K562 (cell line): ENCODE results near the gene HYI. TPM values are rescaled to one million over a fixed set of nuclear protein-coding genes. Genes with fewer than 3 reads are reported as not detected.
A peak's percentile ranks its signal among the peaks of the same experiment; 100 is the strongest.

Source experiments
- ATF3 ChIP-seq, 2 experiments: fragments of 450-650 bp in 1 of 2; sonication (generic) in 1 of 2; formaldehyde crosslinking in 1 of 2; IDR thresholded peaks in 1 of 2; conservative IDR thresholded peaks in 1 of 2; 2 replicates each; pipeline versions ENCODE4 v1.6.1 to v1.8.1; 2016 to 2023; ENCODE audit warnings: mild to moderate bottlenecking in 2 of 2, moderate library complexity in 2 of 2, inconsistent platforms in 1 of 2, missing genetic modification reagents in 1 of 2
- C11orf30 ChIP-seq: fragments of 450-650 bp; IDR thresholded peaks from 2 replicates; pipeline ENCODE4 v1.6.1; 2016; ENCODE audit warnings: low read depth, mild to moderate bottlenecking
- CBFA2T3 ChIP-seq: fragments of 450-650 bp; IDR thresholded peaks from 2 replicates; pipeline ENCODE4 v1.6.1; 2017
- CBX8 ChIP-seq: fragments of 200-600 bp; sonication (generic); IDR thresholded peaks from 2 replicates; pipeline ENCODE4 v1.6.1; 2012; ENCODE audit warnings: borderline replicate concordance, mixed run types, low read depth, mild to moderate bottlenecking, moderate library complexity, mixed read lengths, low read length, control low read depth, inconsistent platforms; ENCODE audit not compliant: poor library complexity, severe bottlenecking; ENCODE audit errors: extremely low read depth
- DIDO1 ChIP-seq: fragments of 450-650 bp; IDR thresholded peaks from 2 replicates; pipeline ENCODE4 v1.6.1; 2016; ENCODE audit warnings: low read depth, missing biosample characterization, missing genetic modification characterization
- ETS2 ChIP-seq: IDR thresholded peaks from 2 replicates; pipeline ENCODE4 v1.6.1; 2016; ENCODE audit warnings: borderline replicate concordance, missing genetic modification characterization, mild to moderate bottlenecking, moderate library complexity, missing compliant biosample characterization; ENCODE audit not compliant: poor library complexity, severe bottlenecking
- HDAC2 ChIP-seq: fragments of 450-650 bp; IDR thresholded peaks from 2 replicates; pipeline ENCODE4 v1.6.1; 2016; ENCODE audit warnings: mild to moderate bottlenecking
- HDAC3 ChIP-seq: fragments of 450-650 bp; IDR thresholded peaks from 2 replicates; pipeline ENCODE4 v1.6.1; 2018; ENCODE audit warnings: borderline replicate concordance, mild to moderate bottlenecking, moderate library complexity; ENCODE audit not compliant: partially characterized antibody
- HES1 ChIP-seq: fragments of 450-650 bp; IDR thresholded peaks from 2 replicates; pipeline ENCODE4 v1.6.1; 2016; ENCODE audit warnings: low read depth, mild to moderate bottlenecking, moderate library complexity
- ID3 ChIP-seq, 2 experiments: fragments of 250-450 bp in 1 of 2; fragments of 450-650 bp in 1 of 2; sonication (Bioruptor Pico) in 1 of 2; IDR thresholded peaks; 2 replicates each; pipeline versions ENCODE4 v1.6.1 to v1.8.0; 2016 to 2021; ENCODE audit warnings: mild to moderate bottlenecking in 2 of 2, moderate library complexity in 2 of 2, missing compliant biosample characterization in 1 of 2, missing genetic modification characterization in 1 of 2
- KDM1A ChIP-seq, 2 experiments: fragments of 450-650 bp; IDR thresholded peaks; 2 replicates each; pipeline ENCODE4 v1.6.1; 2016; ENCODE audit warnings: mild to moderate bottlenecking in 2 of 2
- KHSRP ChIP-seq: fragments of 450-650 bp; IDR thresholded peaks from 2 replicates; pipeline ENCODE4 v1.6.1; 2017
- MNT ChIP-seq, 2 experiments: fragments of 450-650 bp; conservative IDR thresholded peaks; 2 replicates each; pipeline ENCODE4 v1.6.1; 2017; ENCODE audit warnings: mild to moderate bottlenecking in 2 of 2, moderate library complexity in 2 of 2
- MTA1 ChIP-seq: fragments of 450-650 bp; IDR thresholded peaks from 2 replicates; pipeline ENCODE4 v1.6.1; 2017; ENCODE audit warnings: borderline replicate concordance
- PHB2 ChIP-seq: fragments of 450-650 bp; IDR thresholded peaks from 2 replicates; pipeline ENCODE4 v1.6.1; 2017; ENCODE audit warnings: low read depth
- PRPF4 ChIP-seq: fragments of 200-400 bp; formaldehyde crosslinking; IDR thresholded peaks from one replicate; pipeline ENCODE4 v1.6.1; 2017; ENCODE audit warnings: low read length, low read depth, mild to moderate bottlenecking; ENCODE audit not compliant: insufficient read depth, poor library complexity, severe bottlenecking
- RBM25 ChIP-seq: fragments of 200-400 bp; formaldehyde crosslinking; IDR thresholded peaks from 2 replicates; pipeline ENCODE4 v1.6.1; 2018; ENCODE audit warnings: low read length, low read depth, moderate library complexity; ENCODE audit not compliant: severe bottlenecking
- SMARCA4 ChIP-seq: fragments of 450-650 bp; IDR thresholded peaks from 2 replicates; pipeline ENCODE4 v1.6.1; 2016
- TBL1XR1 ChIP-seq, 2 experiments: IDR thresholded peaks; 2 replicates each; pipeline ENCODE4 v1.6.1; 2012; ENCODE audit warnings: improper control_type of control experiment in 2 of 2, low read length in 2 of 2, mild to moderate bottlenecking in 1 of 2
- TCF3 ChIP-seq: sonication (generic); formaldehyde crosslinking; IDR thresholded peaks from 2 replicates; pipeline ENCODE4 v1.4.0; 2020; ENCODE audit warnings: mild to moderate bottlenecking, missing genetic modification reagents
- TEAD4 ChIP-seq, 2 experiments: sonication (generic) in 1 of 2; formaldehyde crosslinking in 1 of 2; IDR thresholded peaks; 2 replicates each; pipeline versions ENCODE4 v1.6.1 to v1.8.0; 2012 to 2022; ENCODE audit warnings: borderline replicate concordance in 1 of 2, inconsistent platforms in 1 of 2, low read length in 1 of 2, mild to moderate bottlenecking in 1 of 2, missing genetic modification reagents in 1 of 2
- TRIM28 ChIP-seq: fragments of 450-650 bp; IDR thresholded peaks from 2 replicates; pipeline ENCODE4 v1.6.1; 2017
- XRCC5 ChIP-seq: fragments of 200-400 bp; formaldehyde crosslinking; IDR thresholded peaks from 2 replicates; pipeline ENCODE4 v1.6.1; 2017; ENCODE audit warnings: low read depth, mild to moderate bottlenecking, low read length
- ZNF239 ChIP-seq: fragments of 250-450 bp; sonication (Bioruptor Pico); IDR thresholded peaks from 2 replicates; pipeline ENCODE4 v1.4.0; 2020; ENCODE audit warnings: mild to moderate bottlenecking
- polyA plus RNA-seq, 8 experiments: library from polyadenylated mRNA; depleted of rRNA in 4 of 8; stranded (reverse) in 5 of 8; unstranded in 3 of 8; fragments of >200 nt; fragmentation: Nextera tagmentation in 2 of 8; fragmentation: Illumina TruSeq in 1 of 8; extraction: Ambion mirVana in 2 of 8; extraction: Trizol in 1 of 8; gene quantifications; 2 replicates each; pipeline versions ENCODE4 v1.2.1 to v1.2.3, GENCODE V29; 2011 to 2014; ENCODE audit warnings: inconsistent platforms in 1 of 8, missing spikeins in 1 of 8
- total RNA-seq, 7 experiments: library from RNA; depleted of rRNA in 6 of 7; stranded (reverse); fragments of >200 nt in 6 of 7; fragmentation: Illumina TruSeq in 2 of 7; extraction: Trizol in 2 of 7; gene quantifications; 2 replicates each; pipeline versions ENCODE4 v1.2.1 to v1.2.3, GENCODE V29; 2011 to 2021; ENCODE audit warnings: low replicate concordance in 1 of 7

Gene HYI
- total and polyA plus RNA-seq, 9 of the 15 experiments (the other 6 are each of a cell fraction or from before 2014, with no cell fraction given) = 0.04 to 4.1 (median 1.4) TPM; not detected in 1

- TF ChIP-seq MNT (conservative IDR thresholded peaks at IDR 0.05) (peak in 1 of 2 experiments; percentile 33; a peak in 1 of 4 replicates), KHSRP (0 out of 2 replicates have a peak, but pooled peaks have one; percentile 25), TBL1XR1 (IDR thresholded peaks at IDR 0.05; ENCODE audit: low read length in 2 of 2) (peak in 1 of 2 experiments; percentile 60; a peak in 1 of 4 replicates), C11orf30 (peak; percentile 45; the same call in 1 of the 2 replicates), XRCC5 (no peak), HDAC2 (0 out of 2 replicates have a peak, but pooled peaks have one; percentile 48), ETS2 (tag) (no peak), DIDO1 (tag) (0 out of 2 replicates have a peak, but pooled peaks have one; percentile 22), PHB2 (peak; percentile 79), CBX8 (no peak), CBFA2T3 (peak; percentile 96), MTA1 (0 out of 2 replicates have a peak, but pooled peaks have one; percentile 24), TEAD4 (IDR thresholded peaks at IDR 0.05; ENCODE audit: low read length) (peak; percentile 94), TEAD4 (CRISPR knock-in tag; IDR thresholded peaks at IDR 0.05; ENCODE audit: borderline replicate concordance) (no peak), SMARCA4 (peak; percentile 60), HDAC3 (peak; percentile 26), TRIM28 (no peak), ID3 (CRISPR knock-in tag; IDR thresholded peaks at IDR 0.05) (no peak), ID3 (tag; IDR thresholded peaks at IDR 0.05) (peak; percentile 98), HES1 (peak; percentile 54; the same call in 1 of the 2 replicates), ATF3 (IDR thresholded peaks at IDR 0.05) (no peak), ATF3 (CRISPR knock-in tag; conservative IDR thresholded peaks at IDR 0.05) (no peak), PRPF4 (no peak), KDM1A (IDR thresholded peaks at IDR 0.05) (peak; percentile 87 to 89), TCF3 (peak; percentile 91), RBM25 (no peak), ZNF239 (CRISPR knock-in tag) (no peak)
Measured at GRCh38 chr1:43402089-43402865, 51.5 kb downstream of the HYI start (continued).
